ENCODE measurements around the gene MGARP. TPM values are rescaled to one million over a fixed set of nuclear protein-coding genes. Genes with fewer than 3 reads are reported as not detected.

Gene MGARP
- total and polyA plus RNA-seq, 9 of the 15 experiments (the other 6 are each of a cell fraction or from before 2014, with no cell fraction given): 0.11 to 0.45 (median 0.23) TPM; not detected in 4

DNA sequence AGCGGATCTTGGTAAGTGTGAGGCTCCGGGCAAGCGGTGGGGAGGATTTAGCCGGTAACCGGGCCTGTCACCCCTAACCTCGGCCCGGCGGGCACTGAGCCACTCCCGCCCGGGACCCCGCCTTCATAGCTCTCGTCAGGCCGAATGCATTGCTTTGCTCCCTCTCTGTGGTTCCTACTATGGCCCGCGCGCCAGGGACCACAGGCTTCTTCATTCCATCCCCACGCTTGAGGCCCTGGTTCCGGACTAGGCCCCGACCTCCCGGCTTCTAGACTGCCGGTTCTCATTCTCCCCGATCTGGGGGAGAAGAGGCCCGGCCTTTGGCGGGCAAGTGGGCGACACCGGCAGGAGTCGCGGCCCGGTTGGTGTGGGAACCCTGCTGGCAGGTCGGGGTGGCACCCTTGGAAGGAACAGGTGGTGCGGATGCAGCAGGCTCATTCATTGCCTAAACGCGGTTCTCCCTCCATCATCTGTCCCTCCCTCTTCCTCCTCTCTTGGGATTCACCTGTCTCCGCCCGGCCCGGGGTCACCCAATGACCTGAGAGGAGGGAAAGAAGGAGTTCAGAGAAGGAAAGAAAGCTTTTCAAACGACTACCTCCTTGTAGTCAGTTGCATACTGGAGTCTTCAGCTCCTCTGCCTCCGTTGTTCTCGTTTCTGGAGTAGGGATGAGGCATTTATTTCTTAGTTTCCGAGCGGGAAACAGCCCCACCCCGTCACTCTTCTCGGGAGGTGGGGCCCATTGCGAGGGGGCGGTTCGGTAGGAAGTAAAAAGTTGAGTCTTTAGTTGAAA lies 22.0 kb upstream of the MGARP start, which contains the start of gene NDUFC1:
NDUFC1 (minus strand) TSS at position 657 of the 791 bp plus-strand sequence. CDS start 6,679 bp downstream, outside the sequence.
- peak within 1 kb of the TSS; percentile 96 to 100 for H3K9ac ChIP-seq (ENCODE audit: insufficient read depth in 1 of 2, low read depth in 2 of 2, low read length in 2 of 2)
- H3K27ac ChIP-seq (ENCODE audit: extremely low read depth, low read depth, low read length): peak within 1 kb of the TSS; percentile 98
- ChIA-PET POLR2A (interaction anchor here (0.6 to 3.1 kb wide), 17 partner anchors 10 to 364 kb away, joined by 3 to 23 read pairs (median 4); no protein-coding TSS in a partner anchor), CTCF (ENCODE audit: low intra/inter-chr PET ratio) (interaction anchor here (1.4 kb wide), 1 partner anchor 203 kb away, joined by 4 read pairs; no protein-coding TSS in a partner anchor)
- in situ Hi-C loops (cut with MboI) (no loop called here), intact Hi-C loops (cut with micrococcal nuclease) (loop anchor here (2.0 kb wide), 2 partner anchors 125 to 153 kb away; partner anchors contain the start of genes ELF2 and RAB33B)
- WGBS (ENCODE audit: insufficient coverage, low coverage, missing lambda C conversion rate): under 1% methylated on average over 40 of the region's 46 CpGs
- H3K9me1 ChIP-seq (ENCODE audit: control insufficient read depth, insufficient read depth, low read length): no peaks in the 10 kb centered on the region
- H3K27me3 ChIP-seq (ENCODE audit: control insufficient read depth in 2 of 2, insufficient read depth in 2 of 2, low read length in 2 of 2): no peaks in the 10 kb centered on the region
- H3K36me3 ChIP-seq (ENCODE audit: control insufficient read depth, insufficient read depth, low read length): peaks cover 39% of the 10 kb centered on the region
- H3K4me1 ChIP-seq (replicated peaks in 1 of 2; ENCODE audit: control insufficient read depth in 2 of 2, insufficient read depth in 2 of 2, low read length in 2 of 2): peaks cover 7 to 11% of the 10 kb centered on the region in 2 experiments
- peak; percentile 37 for ATAC-seq
- TSS peak; percentile 66 for BruUV-seq (replicated peaks)
- peak within 1 kb of the TSS; percentile 97 for H3K4me2 ChIP-seq (ENCODE audit: insufficient read depth, low read length)
- H2AFZ ChIP-seq (ENCODE audit: low read depth, low read length): peak within 1 kb of the TSS; percentile 88
- peaks cover 9% of the 10 kb centered on the region; the same call in 1 of the 2 replicates for H4K20me1 ChIP-seq (replicated peaks; ENCODE audit: control insufficient read depth, insufficient read depth, low read length)
- peak within 1 kb of the TSS; percentile 99 for H3K4me3 ChIP-seq
- 0 out of 2 replicates have a peak, but pooled peaks cover 7% of the 10 kb centered on the region for H3K9me3 ChIP-seq (replicated peaks; ENCODE audit: control insufficient read depth, insufficient read depth, low read depth, low read length)
- peak; percentile 64 for FAIRE-seq
- DNase-seq (ENCODE audit: extremely low read depth in 1 of 4, low spot score in 3 of 4): peak; percentile 52 to 69 (median 62)
- H3K79me2 ChIP-seq (ENCODE audit: control insufficient read depth, insufficient read depth, low read length): peaks cover 98% of the 10 kb centered on the region
- no peak for TF ChIP-seq JUND (IDR thresholded peaks at IDR 0.05; ENCODE audit: borderline replicate concordance, low read depth, low read length)
- no peak for TF ChIP-seq JUND (tag; IDR thresholded peaks at IDR 0.05; ENCODE audit: borderline replicate concordance, low read depth, low read length)
- TF ChIP-seq FOXK1 (CRISPR knock-in tag; IDR thresholded peaks at IDR 0.05; ENCODE audit: borderline replicate concordance): 0 out of 2 replicates have a peak, but pooled peaks have one; percentile 41
- TF ChIP-seq SRSF7 (optimal IDR thresholded peaks at IDR 0.05; ENCODE audit: low read depth, low read length): no peak
- TF ChIP-seq, protein P1, sequence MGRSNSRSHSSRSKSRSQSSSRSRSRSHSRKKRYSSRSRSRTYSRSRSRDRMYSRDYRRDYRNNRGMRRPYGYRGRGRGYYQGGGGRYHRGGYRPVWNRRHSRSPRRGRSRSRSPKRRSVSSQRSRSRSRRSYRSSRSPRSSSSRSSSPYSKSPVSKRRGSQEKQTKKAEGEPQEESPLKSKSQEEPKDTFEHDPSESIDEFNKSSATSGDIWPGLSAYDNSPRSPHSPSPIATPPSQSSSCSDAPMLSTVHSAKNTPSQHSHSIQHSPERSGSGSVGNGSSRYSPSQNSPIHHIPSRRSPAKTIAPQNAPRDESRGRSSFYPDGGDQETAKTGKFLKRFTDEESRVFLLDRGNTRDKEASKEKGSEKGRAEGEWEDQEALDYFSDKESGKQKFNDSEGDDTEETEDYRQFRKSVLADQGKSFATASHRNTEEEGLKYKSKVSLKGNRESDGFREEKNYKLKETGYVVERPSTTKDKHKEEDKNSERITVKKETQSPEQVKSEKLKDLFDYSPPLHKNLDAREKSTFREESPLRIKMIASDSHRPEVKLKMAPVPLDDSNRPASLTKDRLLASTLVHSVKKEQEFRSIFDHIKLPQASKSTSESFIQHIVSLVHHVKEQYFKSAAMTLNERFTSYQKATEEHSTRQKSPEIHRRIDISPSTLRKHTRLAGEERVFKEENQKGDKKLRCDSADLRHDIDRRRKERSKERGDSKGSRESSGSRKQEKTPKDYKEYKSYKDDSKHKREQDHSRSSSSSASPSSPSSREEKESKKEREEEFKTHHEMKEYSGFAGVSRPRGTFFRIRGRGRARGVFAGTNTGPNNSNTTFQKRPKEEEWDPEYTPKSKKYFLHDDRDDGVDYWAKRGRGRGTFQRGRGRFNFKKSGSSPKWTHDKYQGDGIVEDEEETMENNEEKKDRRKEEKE (IDR thresholded peaks at IDR 0.05; ENCODE audit: borderline replicate concordance in 1 of 2, control insufficient read depth in 1 of 2, low read depth in 2 of 2, low read length in 1 of 2): no peak
- TF ChIP-seq DMBX1 (CRISPR knock-in tag; IDR thresholded peaks at IDR 0.05; ENCODE audit: borderline replicate concordance): no peak
- no peak for TF ChIP-seq GTF2E2 (tag; IDR thresholded peaks at IDR 0.05)
- TF ChIP-seq, protein P2, sequence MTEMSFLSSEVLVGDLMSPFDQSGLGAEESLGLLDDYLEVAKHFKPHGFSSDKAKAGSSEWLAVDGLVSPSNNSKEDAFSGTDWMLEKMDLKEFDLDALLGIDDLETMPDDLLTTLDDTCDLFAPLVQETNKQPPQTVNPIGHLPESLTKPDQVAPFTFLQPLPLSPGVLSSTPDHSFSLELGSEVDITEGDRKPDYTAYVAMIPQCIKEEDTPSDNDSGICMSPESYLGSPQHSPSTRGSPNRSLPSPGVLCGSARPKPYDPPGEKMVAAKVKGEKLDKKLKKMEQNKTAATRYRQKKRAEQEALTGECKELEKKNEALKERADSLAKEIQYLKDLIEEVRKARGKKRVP (CRISPR knock-in tag; IDR thresholded peaks at IDR 0.05): no peak
- TF ChIP-seq ZNF146 (CRISPR knock-in tag; IDR thresholded peaks at IDR 0.05; ENCODE audit: unreplicated experiment): no peak
- no peak for TF ChIP-seq XRCC3 (IDR thresholded peaks at IDR 0.05)
- TF ChIP-seq, protein P3, sequence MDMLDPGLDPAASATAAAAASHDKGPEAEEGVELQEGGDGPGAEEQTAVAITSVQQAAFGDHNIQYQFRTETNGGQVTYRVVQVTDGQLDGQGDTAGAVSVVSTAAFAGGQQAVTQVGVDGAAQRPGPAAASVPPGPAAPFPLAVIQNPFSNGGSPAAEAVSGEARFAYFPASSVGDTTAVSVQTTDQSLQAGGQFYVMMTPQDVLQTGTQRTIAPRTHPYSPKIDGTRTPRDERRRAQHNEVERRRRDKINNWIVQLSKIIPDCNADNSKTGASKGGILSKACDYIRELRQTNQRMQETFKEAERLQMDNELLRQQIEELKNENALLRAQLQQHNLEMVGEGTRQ (CRISPR knock-in tag; IDR thresholded peaks at IDR 0.05): no peak
- TF ChIP-seq ZNF324 (CRISPR knock-in tag; IDR thresholded peaks at IDR 0.05): no peak

All from K562 (cell line).